CD14-positive monocyte (primary cell): Measurements from ENCODE around the gene CCDC174. TPM values are rescaled to one million over a fixed set of nuclear protein-coding genes. Genes with fewer than 3 reads are reported as not detected.

ENCODE experiments used
- DNase-seq, 3 donors: peaks; one replicate each; pipeline ENCODE4 v3.0.0-alpha.2; 2011 to 2022
- H2AFZ ChIP-seq: 2 replicates; pipeline ENCODE4 v1.6.0; 2012; ENCODE audit warnings: mild to moderate bottlenecking, low read depth, low read length, inconsistent platforms; ENCODE audit not compliant: insufficient read depth, poor library complexity, severe bottlenecking
- H3K27ac ChIP-seq, 2 donors: 1 replicate in 1 of 2; 2 replicates in 1 of 2; pipeline ENCODE4 v1.5.1; 2012 to 2013; ENCODE audit warnings: low read length in 2 of 2, control low read depth in 1 of 2, inconsistent platforms in 1 of 2, low read depth in 1 of 2, mild to moderate bottlenecking in 1 of 2
- H3K27me3 ChIP-seq, 2 donors: one replicate each; pipeline versions ENCODE4 v1.6.0 to v1.6.1; 2011 to 2013; ENCODE audit warnings: low read length in 2 of 2; ENCODE audit not compliant: control insufficient read depth in 2 of 2, insufficient read depth in 2 of 2
- H3K36me3 ChIP-seq, 2 donors: replicated peaks in 1 of 2; 1 replicate in 1 of 2; 2 replicates in 1 of 2; pipeline versions ENCODE4 v1.5.1 to v1.6.1; 2012 to 2013; ENCODE audit warnings: low read length in 2 of 2, control low read depth in 1 of 2, inconsistent platforms in 1 of 2, mild to moderate bottlenecking in 1 of 2; ENCODE audit not compliant: insufficient read depth in 2 of 2, control insufficient read depth in 1 of 2
- H3K4me1 ChIP-seq, 2 donors: 1 replicate in 1 of 2; 2 replicates in 1 of 2; pipeline versions ENCODE4 v1.5.1 to v1.6.1; 2012 to 2013; ENCODE audit warnings: low read length in 2 of 2, control low read depth in 1 of 2, inconsistent platforms in 1 of 2, mild to moderate bottlenecking in 1 of 2, moderate library complexity in 1 of 2; ENCODE audit not compliant: insufficient read depth in 2 of 2, control insufficient read depth in 1 of 2
- H3K4me2 ChIP-seq: replicated peaks from 2 replicates; pipeline ENCODE3; 2012; ENCODE audit warnings: low read length, moderate library complexity, mild to moderate bottlenecking; ENCODE audit not compliant: poor library complexity, severe bottlenecking; ENCODE audit errors: extremely low read depth
- H3K4me3 ChIP-seq, 3 experiments: fragments of 200-600 bp in 1 of 3; sonication (generic) in 1 of 3; replicated peaks in 1 of 3; 1 replicate in 2 of 3; 2 replicates in 1 of 3; pipeline ENCODE4 v1.5.1; 2011 to 2013; ENCODE audit warnings: low read length in 3 of 3, mild to moderate bottlenecking in 3 of 3, control low read depth in 2 of 3, low read depth in 2 of 3, inconsistent platforms in 1 of 3, moderate library complexity in 1 of 3
- H3K79me2 ChIP-seq: 2 replicates; pipeline ENCODE4 v1.6.0; 2012; ENCODE audit warnings: mild to moderate bottlenecking, control low read depth, inconsistent platforms, low read length, moderate library complexity; ENCODE audit not compliant: insufficient read depth
- H3K9ac ChIP-seq: 2 replicates; pipeline ENCODE4 v1.6.0; 2017; ENCODE audit warnings: low read length, mild to moderate bottlenecking; ENCODE audit not compliant: insufficient read depth, poor library complexity, severe bottlenecking
- H3K9me3 ChIP-seq, 2 donors: replicated peaks in 1 of 2; 1 replicate in 1 of 2; 2 replicates in 1 of 2; pipeline versions ENCODE4 v1.5.1 to v1.6.1; 2012 to 2013; ENCODE audit warnings: low read length in 2 of 2, control low read depth in 1 of 2; ENCODE audit not compliant: control insufficient read depth in 1 of 2, insufficient read depth in 1 of 2
- H4K20me1 ChIP-seq: 2 replicates; pipeline ENCODE4 v1.6.0; 2012; ENCODE audit warnings: mild to moderate bottlenecking, low read length, control low read depth, moderate library complexity; ENCODE audit not compliant: insufficient read depth
- H3K27ac Mint-ChIP-seq, 7 donors: one replicate each; pipeline ENCODE4 v1.8.0; 2020; ENCODE audit warnings: mild to moderate bottlenecking in 7 of 7, mixed read lengths in 7 of 7, moderate library complexity in 6 of 7, inconsistent platforms in 2 of 7
- H3K27me3 Mint-ChIP-seq, 3 donors: one replicate each; pipeline ENCODE4 v1.8.0; 2021 to 2022; ENCODE audit warnings: low read depth in 3 of 3, mild to moderate bottlenecking in 3 of 3, mixed read lengths in 3 of 3, moderate library complexity in 3 of 3, inconsistent platforms in 1 of 3
- H3K36me3 Mint-ChIP-seq, 2 donors: one replicate each; pipeline ENCODE4 v1.8.0; 2020; ENCODE audit warnings: mixed read lengths in 2 of 2, inconsistent platforms in 1 of 2, mild to moderate bottlenecking in 1 of 2
- H3K4me1 Mint-ChIP-seq: one replicate; pipeline ENCODE4 v1.8.0; 2020; ENCODE audit warnings: mild to moderate bottlenecking, mixed read lengths
- H3K4me3 Mint-ChIP-seq, 2 donors: one replicate each; pipeline ENCODE4 v1.8.0; 2020; ENCODE audit warnings: mild to moderate bottlenecking in 2 of 2, mixed read lengths in 2 of 2, moderate library complexity in 1 of 2
- H3K9me3 Mint-ChIP-seq, 7 donors: one replicate each; pipeline ENCODE4 v1.8.0; 2020 to 2022; ENCODE audit warnings: mixed read lengths in 7 of 7, mild to moderate bottlenecking in 6 of 7, moderate library complexity in 6 of 7, inconsistent platforms in 2 of 7
- CTCF ChIP-seq: fragments of 200-600 bp; IDR thresholded peaks from one replicate; pipeline ENCODE4 v1.8.0; 2022; ENCODE audit warnings: antibody characterized with exemption, mild to moderate bottlenecking
- WGBS: methylation state at CpG from one replicate; pipeline ENCODE4 v1.1.5; 2013; ENCODE audit warnings: missing lambda C conversion rate; ENCODE audit not compliant: insufficient coverage; 5-methylcytosine and 5-hydroxymethylcytosine counted together
- intact Hi-C, 2 donors: fragments of 100-400 bp; cut with micrococcal nuclease; formaldehyde crosslinking; loops; one replicate each; pipeline versions ENCODE4 v1.15.0 to v1.15.1; 2023
- polyA plus RNA-seq, 3 donors: library from polyadenylated mRNA; depleted of rRNA in 1 of 3; unstranded in 2 of 3; stranded (reverse) in 1 of 3; fragments of 300-500 nt in 2 of 3; fragments of >200 nt in 1 of 3; fragmentation: Illumina TruSeq in 2 of 3; gene quantifications; 1 replicate in 2 of 3; 2 replicates in 1 of 3; pipeline ENCODE4 v1.2.3, GENCODE V29; 2012 to 2021

CCDC174 gene
- polyA plus RNA-seq, 3 donors = 6.2 to 7.9 (median 7.4) TPM

GRCh38 chr3:14621093-14621492 is 30.5 kb upstream of the CCDC174 start:
- H3K4me3 Mint-ChIP-seq = no peak overlapping the region
- no peaks in the 10 kb centered on the region for H3K27me3 ChIP-seq
- no peak overlapping the region for H2AFZ ChIP-seq
- WGBS = 95% methylated on average over 2 of the region's 4 CpGs
- no peaks in the 10 kb centered on the region for H3K79me2 ChIP-seq
- H3K4me1 Mint-ChIP-seq = no peaks in the 10 kb centered on the region
- no peak overlapping the region for H3K4me3 ChIP-seq
- no peaks in the 10 kb centered on the region for H3K9me3 Mint-ChIP-seq
- no peaks in the 10 kb centered on the region for H3K4me1 ChIP-seq
- H4K20me1 ChIP-seq = no peaks in the 10 kb centered on the region
- H3K9me3 ChIP-seq = no peaks in the 10 kb centered on the region
- no peaks in the 10 kb centered on the region for H3K36me3 Mint-ChIP-seq
- peaks cover 8 to 23% (median 16%) of the 10 kb centered on the region in 3 donors for H3K27me3 Mint-ChIP-seq
- no peak overlapping the region for H3K27ac Mint-ChIP-seq
- H3K4me2 ChIP-seq = no peak overlapping the region
- no peak overlapping the region for H3K27ac ChIP-seq
- DNase-seq = no peak
- H3K36me3 ChIP-seq = no peaks in the 10 kb centered on the region
- TF ChIP-seq CTCF = no peak
- H3K9ac ChIP-seq = no peak overlapping the region
- intact Hi-C loops = no loop called here

GRCh38 chr3:14622368-14622767 is 29.2 kb upstream of the CCDC174 start:
- no peak overlapping the region for H3K4me3 Mint-ChIP-seq
- no peaks in the 10 kb centered on the region for H3K9me3 ChIP-seq
- H3K27ac Mint-ChIP-seq = no peak overlapping the region
- H3K9ac ChIP-seq = no peak overlapping the region
- no peak for DNase-seq
- H3K27ac ChIP-seq = no peak overlapping the region
- H2AFZ ChIP-seq = no peak overlapping the region
- no peaks in the 10 kb centered on the region for H4K20me1 ChIP-seq
- no peaks in the 10 kb centered on the region for H3K4me1 Mint-ChIP-seq
- no peaks in the 10 kb centered on the region for H3K79me2 ChIP-seq
- intact Hi-C loops = no loop called here
- no peaks in the 10 kb centered on the region for H3K4me1 ChIP-seq
- no peak for TF ChIP-seq CTCF
- no peaks in the 10 kb centered on the region for H3K36me3 ChIP-seq
- no peaks in the 10 kb centered on the region for H3K36me3 Mint-ChIP-seq
- H3K9me3 Mint-ChIP-seq = no peaks in the 10 kb centered on the region
- no peak overlapping the region for H3K4me3 ChIP-seq
- 86% methylated on average over 1 of the region's 6 CpGs for WGBS
- no peaks in the 10 kb centered on the region for H3K27me3 ChIP-seq
- H3K27me3 Mint-ChIP-seq = peaks cover 8 to 18% (median 13%) of the 10 kb centered on the region in 3 donors
- no peak overlapping the region for H3K4me2 ChIP-seq
